Measurements from ENCODE around the gene CDC42EP1. TPM values are rescaled to one million over a fixed set of nuclear protein-coding genes. Genes with fewer than 3 reads are reported as not detected.
A peak's percentile ranks its signal among the peaks of the same experiment; 100 is the strongest.
"Not testable (repeated sequence)": the region's sequence is repeated elsewhere in the genome, so short reads cannot be mapped to it uniquely, and the experiment has no call there.

The CDC42EP1 gene
- total RNA-seq, 4 donors from 2014 or later = 28.4 to 53.4 (median 33.4) TPM

DNA sequence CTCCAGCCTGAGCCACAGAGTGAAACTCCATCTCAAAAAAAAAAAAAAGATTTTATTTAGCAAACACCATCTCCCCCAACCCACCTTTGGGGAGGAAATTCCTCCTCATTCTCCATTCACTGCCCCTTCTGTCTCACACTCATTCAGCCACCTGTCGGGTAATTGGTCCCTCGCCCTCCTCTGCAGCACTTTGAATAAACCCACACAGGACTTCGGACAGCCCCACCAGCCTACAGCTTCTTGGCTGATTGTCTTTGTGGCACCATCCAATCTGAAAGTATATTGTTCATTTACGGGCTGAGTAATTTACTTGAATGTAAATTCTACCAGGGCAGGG, 40.9 kb downstream of the CDC42EP1 start:
- DNase-seq (ENCODE audit: low spot score in 2 of 2) = no peak
- no peaks in the 10 kb centered on the region for H3K9me3 ChIP-seq
- H3K4me1 ChIP-seq = no peaks in the 10 kb centered on the region
- H3K27me3 ChIP-seq = no peaks in the 10 kb centered on the region
- WGBS, 2 donors = 36 to 41% methylated on average over 4 of the region's 4 CpGs
- no peaks in the 10 kb centered on the region for H3K36me3 ChIP-seq
- no peak overlapping the region for H3K27ac ChIP-seq
- TF ChIP-seq POLR2A (IDR thresholded peaks at IDR 0.05) (no peak), CTCF (IDR thresholded peaks at IDR 0.05) (no peak), EP300 (IDR thresholded peaks at IDR 0.05) (no peak)
- H3K4me3 ChIP-seq = no peak overlapping the region

DNA sequence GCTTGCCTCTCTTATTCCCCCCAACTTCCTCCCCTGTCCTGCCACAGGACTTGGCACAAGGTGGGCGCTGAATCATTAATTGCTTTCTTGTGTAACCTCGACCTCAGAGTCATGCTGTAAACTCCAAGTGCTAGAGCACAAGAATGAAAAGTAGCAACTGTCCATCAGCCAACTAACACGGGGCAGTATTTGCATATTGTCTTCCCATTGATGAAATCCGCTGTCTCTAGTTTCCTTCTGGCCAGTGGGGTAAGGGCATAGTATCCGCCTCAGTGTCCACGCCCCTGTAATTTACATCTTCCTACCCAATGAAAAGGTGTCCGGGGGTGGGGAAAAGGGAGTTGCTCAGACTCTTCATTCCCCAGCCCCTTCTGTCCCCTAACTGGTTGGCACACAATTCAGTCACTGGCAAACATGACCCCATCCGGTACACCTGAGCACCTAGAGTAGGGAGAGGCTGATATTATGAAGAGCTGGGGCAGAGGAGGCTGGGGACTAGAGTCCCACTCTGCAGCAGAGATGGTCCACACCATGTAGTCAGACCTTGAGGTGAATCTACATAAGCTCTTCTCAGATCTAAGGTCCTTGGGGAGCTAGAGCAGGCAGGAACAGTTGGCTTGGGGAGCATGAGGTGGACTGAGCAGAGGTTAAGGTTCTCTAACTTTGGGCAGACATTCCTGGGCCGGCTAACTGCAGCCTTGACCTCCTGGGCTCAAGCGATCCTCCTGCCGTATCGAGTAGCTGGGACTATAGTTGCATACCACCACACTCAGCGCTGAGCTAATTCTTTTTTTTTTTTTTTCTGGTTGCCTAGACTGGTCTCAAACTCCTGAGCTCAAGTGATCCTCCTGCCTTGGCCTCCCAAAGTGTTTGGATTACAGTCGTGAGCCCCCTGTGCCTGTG, 41.5 kb downstream of the CDC42EP1 start:
- Histone ChIP-seq H3K4me1 (peaks cover 0 to 1% (median under 1%) of the 10 kb centered on the region in 4 donors), H3K27ac (peak overlapping the region in 1 of 4 donors; percentile 30), H3K27me3 (no peaks in the 10 kb centered on the region), H3K36me3 (no peaks in the 10 kb centered on the region), H3K9me3 (no peaks in the 10 kb centered on the region), H3K4me3 (no peak overlapping the region)
- WGBS, 2 donors = 30 to 41% methylated on average over 14 of the region's 14 CpGs
- TF ChIP-seq CTCF (IDR thresholded peaks at IDR 0.05) = no peak
- TF ChIP-seq POLR2A (IDR thresholded peaks at IDR 0.05) = no peak
- no peak for TF ChIP-seq EP300 (IDR thresholded peaks at IDR 0.05)
- no peak for DNase-seq (ENCODE audit: low spot score in 2 of 2)

DNA sequence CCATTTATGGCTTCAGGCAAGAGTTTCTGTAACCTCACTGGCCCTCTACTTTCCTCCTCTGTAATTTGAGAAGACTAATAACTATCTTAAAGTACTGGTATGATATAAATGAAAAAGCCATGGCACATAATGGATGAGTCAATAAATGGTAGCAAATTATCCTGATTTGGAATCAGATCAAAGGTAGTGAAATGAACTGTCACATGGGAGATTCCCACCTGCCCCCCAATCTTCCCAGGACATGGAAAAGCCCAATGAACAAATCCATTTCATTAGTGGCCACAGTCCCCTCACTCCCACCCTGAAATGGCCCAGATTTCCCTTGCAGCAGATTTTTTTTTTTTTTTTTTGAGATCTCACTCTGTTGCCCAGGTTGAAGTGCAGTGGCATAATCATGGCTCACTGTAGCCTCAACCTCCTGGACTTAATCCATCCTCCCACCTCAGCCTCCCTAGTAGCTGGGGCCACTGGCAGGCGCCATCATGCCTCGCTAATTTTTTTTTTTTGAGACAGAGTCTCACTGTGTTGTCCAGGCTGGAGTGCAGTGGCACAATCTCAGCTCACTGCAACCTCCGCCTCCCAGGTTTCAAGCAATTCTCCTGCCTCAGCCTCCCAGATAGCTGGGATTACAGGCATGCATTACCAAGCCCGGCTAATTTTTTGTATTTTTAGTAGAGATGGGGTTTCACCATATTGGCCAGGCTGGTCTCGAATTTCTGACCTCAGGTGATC, 42.4 kb downstream of the CDC42EP1 start:
- WGBS, 2 donors = 90 to 92% methylated on average over 5 of the region's 5 CpGs
- not testable (repeated sequence) for DNase-seq (ENCODE audit: low spot score in 2 of 2); H3K4me3 ChIP-seq; H3K27me3 ChIP-seq; H3K27ac ChIP-seq; H3K36me3 ChIP-seq; H3K9me3 ChIP-seq
- peaks cover 0 to 11% (median 5%) of the 10 kb centered on the region in 4 donors for H3K4me1 ChIP-seq

- no peaks in the 10 kb centered on the region for H3K9me3 ChIP-seq
- H3K4me1 ChIP-seq = peaks cover 0 to 15% (median 6%) of the 10 kb centered on the region in 4 donors
- DNase-seq (ENCODE audit: low spot score in 2 of 2) = no peak
- no peak overlapping the region for H3K27ac ChIP-seq
- WGBS, 2 donors = 79 to 84% methylated on average over 6 of the region's 6 CpGs
- no peak for TF ChIP-seq EP300 (IDR thresholded peaks at IDR 0.05)
- TF ChIP-seq POLR2A (IDR thresholded peaks at IDR 0.05) = no peak
- no peak for TF ChIP-seq CTCF (IDR thresholded peaks at IDR 0.05)
- H3K36me3 ChIP-seq = no peaks in the 10 kb centered on the region
- no peaks in the 10 kb centered on the region for H3K27me3 ChIP-seq
- H3K4me3 ChIP-seq = no peak overlapping the region
Measured at GRCh38 chr22:37604074-37604473, 43.8 kb downstream of the CDC42EP1 start.

- no peaks in the 10 kb centered on the region for H3K9me3 ChIP-seq
- peaks cover 0 to 20% (median 11%) of the 10 kb centered on the region in 4 donors for H3K4me1 ChIP-seq
- WGBS, 2 donors = 58 to 70% methylated on average over 5 of the region's 5 CpGs
- no peaks in the 10 kb centered on the region for H3K36me3 ChIP-seq
- H3K27me3 ChIP-seq = no peaks in the 10 kb centered on the region
- TF ChIP-seq EP300 (IDR thresholded peaks at IDR 0.05) (no peak), CTCF (IDR thresholded peaks at IDR 0.05) (no peak), POLR2A (IDR thresholded peaks at IDR 0.05) (no peak)
- DNase-seq (ENCODE audit: low spot score in 2 of 2) = no peak
- H3K4me3 ChIP-seq = no peak overlapping the region
- no peak overlapping the region for H3K27ac ChIP-seq
Measured at GRCh38 chr22:37604875-37605274, 44.6 kb downstream of the CDC42EP1 start.
